Sigmoid colon (tissue), 7 donors: ENCODE data around the gene NFATC1. TPM values are rescaled to one million over a fixed set of nuclear protein-coding genes. Genes with fewer than 3 reads are reported as not detected.

Source experiments
- DNase-seq: peaks from one replicate; pipeline ENCODE4 v3.0.0-alpha.2; 2019
- H3K27ac ChIP-seq, 4 donors: fragments of 200-600 bp; sonication (generic); one replicate each; pipeline ENCODE4 v1.5.1; 2016 to 2019; ENCODE audit warnings: mild to moderate bottlenecking in 1 of 4
- H3K27me3 ChIP-seq, 3 donors: fragments of 200-600 bp; sonication (generic); one replicate each; pipeline ENCODE4 v1.5.1; 2019; ENCODE audit warnings: mild to moderate bottlenecking in 1 of 3
- H3K36me3 ChIP-seq, 4 donors: fragments of 200-600 bp; sonication (generic); one replicate each; pipeline ENCODE4 v1.5.1; 2016 to 2019
- H3K4me1 ChIP-seq, 4 donors: fragments of 200-600 bp; sonication (generic); one replicate each; pipeline ENCODE4 v1.5.1; 2017 to 2019
- H3K4me3 ChIP-seq, 4 donors: fragments of 200-600 bp; sonication (generic); one replicate each; pipeline ENCODE4 v1.5.1; 2017 to 2019; ENCODE audit warnings: mild to moderate bottlenecking in 2 of 4, moderate library complexity in 1 of 4
- H3K9me3 ChIP-seq, 4 donors: fragments of 200-600 bp in 3 of 4; sonication (generic) in 3 of 4; one replicate each; pipeline versions ENCODE4 v1.5.1 to v1.6.1; 2013 to 2019
- CTCF ChIP-seq, 4 experiments: fragments of 450-650 bp in 3 of 4; fragments of 200-600 bp in 1 of 4; IDR thresholded peaks; one replicate each; pipeline ENCODE4 v1.5.1; 2016 to 2019; ENCODE audit warnings: antibody characterized with exemption in 4 of 4, mild to moderate bottlenecking in 3 of 4, moderate library complexity in 2 of 4
- EP300 ChIP-seq, 4 donors: sonication (generic); formaldehyde crosslinking; IDR thresholded peaks; one replicate each; pipeline ENCODE4 v1.6.1; 2017; ENCODE audit warnings: antibody characterized with exemption in 4 of 4
- POLR2A ChIP-seq, 2 donors: fragments of 450-650 bp; IDR thresholded peaks; one replicate each; pipeline ENCODE4 v1.6.1; 2016; ENCODE audit warnings: antibody characterized with exemption in 2 of 2, mild to moderate bottlenecking in 2 of 2, moderate library complexity in 2 of 2
- POLR2AphosphoS5 ChIP-seq, 4 donors: sonication (generic); formaldehyde crosslinking; IDR thresholded peaks; one replicate each; pipeline ENCODE4 v1.6.1; 2017; ENCODE audit warnings: antibody characterized with exemption in 4 of 4
- WGBS, 2 donors: extraction: QIAGEN DNeasy Blood & Tissue Kit; methylation state at CpG; one replicate each; pipeline ENCODE4 v1.1.7; 2013; 5-methylcytosine and 5-hydroxymethylcytosine counted together
- intact Hi-C: fragments of 100-400 bp; cut with DNase I; formaldehyde crosslinking; loops from one replicate; pipeline ENCODE4 v1.15.1; 2023
- polyA plus RNA-seq, 3 donors: library from polyadenylated mRNA; stranded (reverse); fragments of 200-250 nt; gene quantifications; one replicate each; pipeline ENCODE4 v1.2.3, GENCODE V29; 2013
- total RNA-seq, 4 donors: library from RNA; depleted of rRNA; stranded (reverse); fragments of >200 nt; gene quantifications; one replicate each; pipeline ENCODE4 v1.1.0, GENCODE V29; 2016
- donor health status: healthy with polysubstance abuse.
- donor health status: Bipolar disorder and iron deficiency.
- donor health status: healthy.

The NFATC1 gene
- total and polyA plus RNA-seq, 7 donors = 1.6 to 13.8 (median 10.7) TPM

- TF ChIP-seq EP300 (IDR thresholded peaks at IDR 0.05) = no peak
- Histone ChIP-seq H3K27ac (no peak overlapping the region), H3K9me3 (no peaks in the 10 kb centered on the region), H3K36me3 (peaks cover 0 to 11% (median 0%) of the 10 kb centered on the region in 4 donors), H3K4me3 (no peak overlapping the region), H3K27me3 (no peaks in the 10 kb centered on the region), H3K4me1 (peaks cover 0 to 34% (median 31%) of the 10 kb centered on the region in 4 donors)
- WGBS, 2 donors = 64 to 81% methylated on average over 19 of the region's 19 CpGs
- DNase-seq = no peak
- intact Hi-C loops = no loop called here
Observed at GRCh38 chr18:79424880-79425568, 29.3 kb downstream of the NFATC1 start.

GRCh38 chr18:79425569-79425886, 29.8 kb downstream of the NFATC1 start:
- peaks cover 0 to 34% (median 31%) of the 10 kb centered on the region in 4 donors for H3K4me1 ChIP-seq
- WGBS, 2 donors = 86 to 87% methylated on average over 12 of the region's 12 CpGs
- TF ChIP-seq EP300 (IDR thresholded peaks at IDR 0.05) (no peak), CTCF (IDR thresholded peaks at IDR 0.05) (no peak), POLR2AphosphoS5 (IDR thresholded peaks at IDR 0.05) (no peak)

GRCh38 chr18:79426376-79427300, 30.9 kb downstream of the NFATC1 start:
- H3K4me3 ChIP-seq = no peak overlapping the region
- H3K27me3 ChIP-seq = no peaks in the 10 kb centered on the region
- TF ChIP-seq POLR2AphosphoS5 (IDR thresholded peaks at IDR 0.05) (no peak), POLR2A (IDR thresholded peaks at IDR 0.05) (no peak), EP300 (IDR thresholded peaks at IDR 0.05) (no peak), CTCF (IDR thresholded peaks at IDR 0.05) (no peak)
- 82 to 87% methylated on average over 37 of the region's 37 CpGs for WGBS, 2 donors
- H3K4me1 ChIP-seq = peaks cover 0 to 34% (median 31%) of the 10 kb centered on the region in 4 donors
- intact Hi-C loops = no loop called here
- no peaks in the 10 kb centered on the region for H3K9me3 ChIP-seq
- H3K36me3 ChIP-seq = peaks cover 0 to under 1% (median 0%) of the 10 kb centered on the region in 4 donors
- DNase-seq = no peak
- peak overlapping the region in 1 of 4 donors; percentile 18 for H3K27ac ChIP-seq

More at GRCh38 chr18:79425569-79425886, 29.8 kb downstream of the NFATC1 start:
- Histone ChIP-seq H3K27ac (no peak overlapping the region), H3K36me3 (peaks cover 0 to 11% (median 0%) of the 10 kb centered on the region in 4 donors), H3K9me3 (no peaks in the 10 kb centered on the region), H3K27me3 (no peaks in the 10 kb centered on the region), H3K4me3 (no peak overlapping the region)
- no peak for DNase-seq
- intact Hi-C loops = no loop called here

GRCh38 chr18:79427368-79428225, 31.9 kb downstream of the NFATC1 start:
- Histone ChIP-seq H3K27ac (no peak overlapping the region), H3K36me3 (no peaks in the 10 kb centered on the region), H3K9me3 (no peaks in the 10 kb centered on the region), H3K27me3 (no peaks in the 10 kb centered on the region), H3K4me1 (peaks cover 0 to 29% (median 28%) of the 10 kb centered on the region in 4 donors), H3K4me3 (no peak overlapping the region)
- 77 to 79% methylated on average over 29 of the region's 29 CpGs for WGBS, 2 donors
- intact Hi-C loops = no loop called here
- TF ChIP-seq CTCF (IDR thresholded peaks at IDR 0.05) = no peak
- TF ChIP-seq POLR2AphosphoS5 (IDR thresholded peaks at IDR 0.05) = no peak
- TF ChIP-seq EP300 (IDR thresholded peaks at IDR 0.05) = no peak
- no peak for TF ChIP-seq POLR2A (IDR thresholded peaks at IDR 0.05)
- DNase-seq = no peak
